H9 (cell line): ENCODE measurements around the gene AS3MT. TPM values are rescaled to one million over a fixed set of nuclear protein-coding genes. Genes with fewer than 3 reads are reported as not detected.

Source experiments
- DNase-seq: peaks from one replicate; pipeline ENCODE4 v3.0.0-alpha.2; 2017
- H2AFZ ChIP-seq: one replicate; pipeline ENCODE4 v1.6.1; 2013; ENCODE audit warnings: mild to moderate bottlenecking, low read length, control low read depth, moderate library complexity
- H2AK5ac ChIP-seq: 2 replicates; pipeline ENCODE4 v1.6.1; 2013; ENCODE audit warnings: low read length, control low read depth, mixed read lengths; ENCODE audit not compliant: insufficient read length
- H2BK120ac ChIP-seq: one replicate; pipeline ENCODE4 v1.6.1; 2013; ENCODE audit warnings: low read depth, mild to moderate bottlenecking, low read length, control low read depth, inconsistent platforms; ENCODE audit not compliant: poor library complexity, severe bottlenecking
- H2BK12ac ChIP-seq: 2 replicates; pipeline ENCODE4 v1.6.1; 2013; ENCODE audit warnings: low read length, control low read depth, mixed read lengths, low read depth; ENCODE audit not compliant: insufficient read length
- H2BK15ac ChIP-seq: 2 replicates; pipeline ENCODE4 v1.6.1; 2013; ENCODE audit warnings: low read depth, low read length, control low read depth
- H2BK20ac ChIP-seq: one replicate; pipeline ENCODE4 v1.6.1; 2013; ENCODE audit warnings: low read depth, mild to moderate bottlenecking, low read length, control low read depth, inconsistent platforms; ENCODE audit not compliant: poor library complexity, severe bottlenecking
- H2BK5ac ChIP-seq: 2 replicates; pipeline ENCODE4 v1.6.1; 2013; ENCODE audit warnings: low read length, control low read depth, mixed read lengths; ENCODE audit not compliant: insufficient read length
- H3K14ac ChIP-seq: 2 replicates; pipeline ENCODE4 v1.6.1; 2013; ENCODE audit warnings: low read length, control low read depth; ENCODE audit not compliant: insufficient read depth
- H3K18ac ChIP-seq: 2 replicates; pipeline ENCODE4 v1.6.1; 2013; ENCODE audit warnings: low read depth, mild to moderate bottlenecking, mixed read lengths, low read length, control low read depth; ENCODE audit not compliant: insufficient read length
- H3K23ac ChIP-seq: 2 replicates; pipeline ENCODE4 v1.6.1; 2013; ENCODE audit warnings: low read length, control low read depth, mixed read lengths, low read depth; ENCODE audit not compliant: insufficient read length
- H3K23me2 ChIP-seq: 2 replicates; pipeline ENCODE4 v1.6.1; 2013; ENCODE audit warnings: low read depth, mild to moderate bottlenecking, mixed read lengths, low read length, control low read depth; ENCODE audit not compliant: insufficient read length, poor library complexity, severe bottlenecking
- H3K27ac ChIP-seq: 2 replicates; pipeline ENCODE4 v1.5.1; 2013; ENCODE audit warnings: low read length, control low read depth, mixed read lengths, low read depth; ENCODE audit not compliant: insufficient read length
- H3K27me3 ChIP-seq: 2 replicates; pipeline ENCODE4 v1.6.1; 2013; ENCODE audit warnings: low read length, control low read depth, inconsistent platforms; ENCODE audit not compliant: insufficient read depth
- H3K4ac ChIP-seq: 2 replicates; pipeline ENCODE4 v1.6.1; 2013; ENCODE audit warnings: low read depth, mild to moderate bottlenecking, control low read depth, inconsistent platforms, low read length, moderate library complexity
- H3K4me1 ChIP-seq: 2 replicates; pipeline ENCODE4 v1.6.1; 2013; ENCODE audit warnings: low read length, control low read depth, inconsistent platforms; ENCODE audit not compliant: insufficient read depth
- H3K4me2 ChIP-seq: 2 replicates; pipeline ENCODE4 v1.6.1; 2013; ENCODE audit warnings: low read length, control low read depth, mixed read lengths; ENCODE audit not compliant: insufficient read length, insufficient read depth
- H3K56ac ChIP-seq: 2 replicates; pipeline ENCODE4 v1.6.1; 2013; ENCODE audit warnings: low read depth, mild to moderate bottlenecking, mixed read lengths, low read length, control low read depth; ENCODE audit not compliant: insufficient read length
- H3K79me1 ChIP-seq: 2 replicates; pipeline ENCODE4 v1.6.1; 2013; ENCODE audit warnings: low read depth, mild to moderate bottlenecking, moderate library complexity, low read length, control low read depth, inconsistent platforms; ENCODE audit not compliant: insufficient read depth, poor library complexity, severe bottlenecking
- H3K79me2 ChIP-seq: 2 replicates; pipeline ENCODE4 v1.6.1; 2013; ENCODE audit warnings: low read length, control low read depth, inconsistent platforms; ENCODE audit not compliant: insufficient read depth
- H3K9ac ChIP-seq: 2 replicates; pipeline ENCODE4 v1.6.1; 2013; ENCODE audit warnings: low read length, control low read depth, mixed read lengths; ENCODE audit not compliant: insufficient read length; ENCODE audit errors: extremely low read depth
- H3K9me3 ChIP-seq: one replicate; pipeline ENCODE4 v1.6.1; 2013; ENCODE audit warnings: low read depth, low read length, inconsistent platforms; ENCODE audit not compliant: control insufficient read depth
- H3T11ph ChIP-seq: one replicate; pipeline ENCODE4 v1.6.1; 2013; ENCODE audit warnings: mild to moderate bottlenecking, low read length, control low read depth, inconsistent platforms
- H4K20me1 ChIP-seq: one replicate; pipeline ENCODE4 v1.6.1; 2013; ENCODE audit not compliant: control insufficient read depth, insufficient read length, insufficient read depth
- H4K5ac ChIP-seq: 2 replicates; pipeline ENCODE4 v1.6.1; 2013; ENCODE audit warnings: low read depth, mild to moderate bottlenecking, mixed read lengths, low read length, control low read depth; ENCODE audit not compliant: insufficient read length
- H4K8ac ChIP-seq: replicated peaks from 2 replicates; pipeline ENCODE4 v1.6.1; 2013; ENCODE audit warnings: low read length, control low read depth, mixed read lengths, low read depth; ENCODE audit not compliant: insufficient read length
- H4K91ac ChIP-seq: 2 replicates; pipeline ENCODE4 v1.6.1; 2013; ENCODE audit warnings: low read depth, mild to moderate bottlenecking, moderate library complexity, mixed read lengths, low read length, control low read depth; ENCODE audit not compliant: insufficient read length
- H3K27ac Mint-ChIP-seq, 3 experiments: 2 replicates in 2 of 3; 3 replicates in 1 of 3; pipeline ENCODE4 v1.8.0; 2020 to 2021; ENCODE audit warnings: mixed read lengths in 3 of 3, mild to moderate bottlenecking in 1 of 3, moderate library complexity in 1 of 3
- H3K27me3 Mint-ChIP-seq: 2 replicates; pipeline ENCODE4 v1.8.0; 2021; ENCODE audit warnings: low read depth, mild to moderate bottlenecking, moderate library complexity, mixed read lengths
- H3K36me3 Mint-ChIP-seq, 3 experiments: 2 replicates in 2 of 3; 3 replicates in 1 of 3; pipeline ENCODE4 v1.8.0; 2020 to 2021; ENCODE audit warnings: low read depth in 3 of 3, mixed read lengths in 3 of 3; ENCODE audit not compliant: insufficient read depth in 1 of 3
- H3K4me1 Mint-ChIP-seq, 2 experiments: 2 replicates each; pipeline ENCODE4 v1.8.0; 2020; ENCODE audit warnings: mixed read lengths in 2 of 2
- H3K4me3 Mint-ChIP-seq, 2 experiments: 2 replicates in 1 of 2; 3 replicates in 1 of 2; pipeline ENCODE4 v1.8.0; 2020 to 2021; ENCODE audit warnings: mild to moderate bottlenecking in 2 of 2, mixed read lengths in 2 of 2, moderate library complexity in 1 of 2
- H3K9me3 Mint-ChIP-seq, 2 experiments: 2 replicates in 1 of 2; 3 replicates in 1 of 2; pipeline ENCODE4 v1.8.0; 2020; ENCODE audit warnings: mild to moderate bottlenecking in 2 of 2, mixed read lengths in 2 of 2, moderate library complexity in 1 of 2
- WGBS: extraction: QIAGEN DNeasy Blood & Tissue Kit; methylation state at CpG from one replicate; pipeline ENCODE4 v1.1.7; 2013; ENCODE audit warnings: missing lambda C conversion rate, low lambda C conversion rate, mixed read lengths; ENCODE audit not compliant: insufficient read length; ENCODE audit errors: extremely low coverage; 5-methylcytosine and 5-hydroxymethylcytosine counted together
- total RNA-seq: library from RNA; stranded (reverse); gene quantifications from 2 replicates; pipeline ENCODE4 v1.2.1, GENCODE V29; 2021
- TF ChIP-seq, protein P1 (sequence below): fragments of 200-600 bp; sonication (generic); conservative IDR thresholded peaks from 3 replicates; pipeline ENCODE4 v1.8.0; 2021; ENCODE audit warnings: antibody characterized with exemption, mild to moderate bottlenecking

AS3MT gene
- total RNA-seq, 1 experiment from 2014 or later, result 16.4 TPM

DNA sequence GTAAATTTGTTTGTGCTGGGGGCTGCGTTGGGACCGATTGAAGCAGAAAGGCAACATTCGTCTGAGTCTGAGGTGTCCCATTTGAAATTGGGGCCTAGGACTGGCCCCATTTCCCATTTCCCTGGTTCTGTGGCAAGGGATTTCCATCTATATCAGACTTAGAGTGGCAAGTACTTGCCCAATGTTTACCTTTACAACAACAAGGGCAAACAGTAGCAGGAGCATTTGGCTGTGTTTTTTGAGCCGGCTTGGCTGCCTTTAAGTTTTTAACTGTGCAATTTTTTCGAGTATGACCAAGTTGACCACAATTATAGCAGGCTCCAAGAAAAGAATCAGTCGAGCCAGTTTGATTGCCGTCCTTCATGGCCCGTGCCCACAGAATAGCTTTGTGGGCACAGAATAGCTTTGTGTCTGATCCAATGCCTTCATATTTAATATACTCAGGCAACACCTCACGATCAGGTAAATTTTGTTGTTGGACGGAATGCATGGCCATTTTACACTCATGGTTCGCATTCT lies 27.4 kb upstream of the AS3MT start:
- peaks cover 19% of the 10 kb centered on the region for H3K27me3 Mint-ChIP-seq
- no peak overlapping the region for H3K27ac Mint-ChIP-seq
- H3K4me1 ChIP-seq, result no peaks in the 10 kb centered on the region
- no peak overlapping the region for H4K91ac ChIP-seq
- H3K14ac ChIP-seq, result no peak overlapping the region
- no peak overlapping the region for H3K23ac ChIP-seq
- H2BK5ac ChIP-seq, result no peak overlapping the region
- H2AFZ ChIP-seq, result no peak overlapping the region
- DNase-seq, result no peak
- H3K18ac ChIP-seq, result no peak overlapping the region
- no peak overlapping the region for H4K5ac ChIP-seq
- no peak overlapping the region for H3K4me2 ChIP-seq
- peaks cover 4 to 7% of the 10 kb centered on the region in 2 experiments for H3K4me1 Mint-ChIP-seq
- no peaks in the 10 kb centered on the region for H3K23me2 ChIP-seq
- H2BK15ac ChIP-seq, result no peak overlapping the region
- no peak overlapping the region for H3K9ac ChIP-seq
- no peaks in the 10 kb centered on the region for H3K27me3 ChIP-seq
- H3K9me3 ChIP-seq, result peaks cover 5% of the 10 kb centered on the region
- no peak overlapping the region for H2BK12ac ChIP-seq
- H4K20me1 ChIP-seq, result no peaks in the 10 kb centered on the region
- H3K56ac ChIP-seq, result no peak overlapping the region
- WGBS, result no CpG with 5 or more reads among the region's 11 CpGs
- H4K8ac ChIP-seq, result no peak overlapping the region
- H3K27ac ChIP-seq, result no peak overlapping the region
- H3K79me1 ChIP-seq, result no peaks in the 10 kb centered on the region
- no peak overlapping the region for H3K4ac ChIP-seq
- TF ChIP-seq, protein P1, sequence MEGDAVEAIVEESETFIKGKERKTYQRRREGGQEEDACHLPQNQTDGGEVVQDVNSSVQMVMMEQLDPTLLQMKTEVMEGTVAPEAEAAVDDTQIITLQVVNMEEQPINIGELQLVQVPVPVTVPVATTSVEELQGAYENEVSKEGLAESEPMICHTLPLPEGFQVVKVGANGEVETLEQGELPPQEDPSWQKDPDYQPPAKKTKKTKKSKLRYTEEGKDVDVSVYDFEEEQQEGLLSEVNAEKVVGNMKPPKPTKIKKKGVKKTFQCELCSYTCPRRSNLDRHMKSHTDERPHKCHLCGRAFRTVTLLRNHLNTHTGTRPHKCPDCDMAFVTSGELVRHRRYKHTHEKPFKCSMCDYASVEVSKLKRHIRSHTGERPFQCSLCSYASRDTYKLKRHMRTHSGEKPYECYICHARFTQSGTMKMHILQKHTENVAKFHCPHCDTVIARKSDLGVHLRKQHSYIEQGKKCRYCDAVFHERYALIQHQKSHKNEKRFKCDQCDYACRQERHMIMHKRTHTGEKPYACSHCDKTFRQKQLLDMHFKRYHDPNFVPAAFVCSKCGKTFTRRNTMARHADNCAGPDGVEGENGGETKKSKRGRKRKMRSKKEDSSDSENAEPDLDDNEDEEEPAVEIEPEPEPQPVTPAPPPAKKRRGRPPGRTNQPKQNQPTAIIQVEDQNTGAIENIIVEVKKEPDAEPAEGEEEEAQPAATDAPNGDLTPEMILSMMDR, result no peak
- no peak overlapping the region for H3K4me3 Mint-ChIP-seq
- H3T11ph ChIP-seq, result no peak overlapping the region
- H2BK120ac ChIP-seq, result no peak overlapping the region
- H3K9me3 Mint-ChIP-seq, result peaks cover 23 to 26% of the 10 kb centered on the region in 2 experiments
- no peak overlapping the region for H2BK20ac ChIP-seq
- H2AK5ac ChIP-seq, result no peak overlapping the region
- peaks cover 8 to 19% (median 9%) of the 10 kb centered on the region in 3 experiments; a peak in 6 of 7 replicates for H3K36me3 Mint-ChIP-seq
- H3K79me2 ChIP-seq, result no peaks in the 10 kb centered on the region
